ENCODE results near the gene FGFR2.

Gene FGFR2

GRCh38 chr10:121493521-121493920 lies 104.7 kb downstream of the FGFR2 start:
- DNase-seq (ENCODE audit: low spot score): no peak

- DNase-seq (ENCODE audit: low spot score): no peak
Observed at GRCh38 chr10:121490871-121491519, 107.2 kb downstream of the FGFR2 start.

GRCh38 chr10:121485436-121486139 lies 112.7 kb downstream of the FGFR2 start:
- DNase-seq (ENCODE audit: low spot score): no peak

- no peak for DNase-seq (ENCODE audit: low spot score)
Observed at GRCh38 chr10:121484816-121485215, 113.4 kb downstream of the FGFR2 start.

- no peak for DNase-seq (ENCODE audit: low spot score)
Observed at GRCh38 chr10:121484401-121484800, 113.8 kb downstream of the FGFR2 start.

- no peak for DNase-seq (ENCODE audit: low spot score)
Observed at GRCh38 chr10:121481180-121481579, 117.1 kb downstream of the FGFR2 start.

GRCh38 chr10:121478556-121478955 lies 119.7 kb downstream of the FGFR2 start:
- no peak for DNase-seq (ENCODE audit: low spot score)

GRCh38 chr10:121469797-121470606 lies 128.2 kb downstream of the FGFR2 start:
- no peak for DNase-seq (ENCODE audit: low spot score)

- DNase-seq (ENCODE audit: low spot score): no peak
Observed at GRCh38 chr10:121468726-121469125, 129.5 kb downstream of the FGFR2 start.

- no peak for DNase-seq (ENCODE audit: low spot score)
Observed at GRCh38 chr10:121466424-121466823, 131.8 kb downstream of the FGFR2 start.

- DNase-seq (ENCODE audit: low spot score): no peak
Observed at GRCh38 chr10:121465215-121465614, 133.0 kb downstream of the FGFR2 start.

- DNase-seq (ENCODE audit: low spot score): no peak
Observed at GRCh38 chr10:121464517-121464916, 133.7 kb downstream of the FGFR2 start.

GRCh38 chr10:121462955-121463354 lies 135.3 kb downstream of the FGFR2 start:
- DNase-seq (ENCODE audit: low spot score): no peak

GRCh38 chr10:121462281-121462680 lies 136.0 kb downstream of the FGFR2 start:
- DNase-seq (ENCODE audit: low spot score): no peak

GRCh38 chr10:121461307-121461706 lies 136.9 kb downstream of the FGFR2 start:
- DNase-seq (ENCODE audit: low spot score): no peak

- no peak for DNase-seq (ENCODE audit: low spot score)
Observed at GRCh38 chr10:121460733-121461132, 137.5 kb downstream of the FGFR2 start.

- DNase-seq (ENCODE audit: low spot score): no peak
Observed at GRCh38 chr10:121459622-121460453, 138.4 kb downstream of the FGFR2 start.

GRCh38 chr10:121459279-121459621 lies 139.0 kb downstream of the FGFR2 start:
- DNase-seq (ENCODE audit: low spot score): no peak

- DNase-seq (ENCODE audit: low spot score): no peak
Observed at GRCh38 chr10:121457729-121458128, 140.5 kb downstream of the FGFR2 start.

GRCh38 chr10:121455377-121455776 lies 142.9 kb downstream of the FGFR2 start:
- DNase-seq (ENCODE audit: low spot score): no peak

- no peak for DNase-seq (ENCODE audit: low spot score)
Observed at GRCh38 chr10:121454781-121455180, 143.5 kb downstream of the FGFR2 start.

GRCh38 chr10:121453160-121453559 lies 145.1 kb downstream of the FGFR2 start:
- DNase-seq (ENCODE audit: low spot score): no peak

All from AG08396 (cell line).